Upper lobe of left lung (tissue), 4 donors: ENCODE data around the gene ADGRD2.

Experiments used
- CTCF ChIP-seq, 6 experiments: fragments of 450-650 bp in 4 of 6; fragments of 200-600 bp in 2 of 6; sonication (generic) in 2 of 6; IDR thresholded peaks; one replicate each; pipeline ENCODE4 v1.5.1; 2016 to 2019; ENCODE audit warnings: antibody characterized with exemption in 6 of 6
- POLR2AphosphoS5 ChIP-seq, 2 donors: sonication (generic); formaldehyde crosslinking; IDR thresholded peaks; one replicate each; pipeline ENCODE4 v1.5.1; 2017; ENCODE audit warnings: antibody characterized with exemption in 2 of 2

GRCh38 chr9:124471761-124472160, 21.5 kb downstream of the ADGRD2 start:
- TF ChIP-seq CTCF (IDR thresholded peaks at IDR 0.05) (no peak), POLR2AphosphoS5 (IDR thresholded peaks at IDR 0.05) (no peak)
